GM12878 (cell line): ENCODE results near the gene STAT4. TPM values are rescaled to one million over a fixed set of nuclear protein-coding genes. Genes with fewer than 3 reads are reported as not detected.

Experiments
- ATAC-seq: fragments of 200-7000 bp; cut with Tn5 transposase; 3 replicates; pipeline ENCODE4 v1.9.1; 2020; ENCODE audit warnings: mild to moderate bottlenecking, moderate library complexity
- BruUV-seq: library from RNA; stranded (reverse); fragments of 400-500 nt; replicated peaks from 2 replicates; lab custom pipeline; 2021; lab: Mats Ljungman, UMichigan
- CTCF ChIA-PET: fragments of 300-600 bp; sonication (Branson Sonifier 250); formaldehyde crosslinking; extraction: SDS; loops from one replicate; lab custom pipeline; 2021; ENCODE audit warnings: inconsistent platforms; lab: Yijun Ruan, JAX
- POLR2A ChIA-PET: fragments of 350-600 bp; formaldehyde crosslinking; extraction: SDS; loops from one replicate; lab custom pipeline; 2021; ENCODE audit warnings: inconsistent platforms; lab: Charles Lee
- RAD21 ChIA-PET: fragments of 300-600 bp; sonication (Branson Sonifier 250); formaldehyde crosslinking; loops from one replicate; lab custom pipeline; 2023; ENCODE audit warnings: antibody characterized with exemption; ENCODE audit not compliant: unreplicated experiment; lab: Charles Lee
- SMC1A ChIA-PET: fragments of 300-600 bp; sonication (Branson Sonifier 250); formaldehyde crosslinking; loops from one replicate; lab custom pipeline; 2023; ENCODE audit not compliant: unreplicated experiment, uncharacterized antibody; lab: Charles Lee
- DNase-seq: peaks from one replicate; pipeline ENCODE4 v3.0.0-alpha.2; 2011; ENCODE audit warnings: low read depth, low spot score
- FAIRE-seq: peaks from 3 replicates; lab custom pipeline; 2011; peaks lifted over from hg19 to GRCh38; lab: Jason Lieb, UNC
- H2AFZ ChIP-seq: 2 replicates; pipeline ENCODE4 v1.6.0; 2011; ENCODE audit warnings: low read depth, low read length, control low read depth; ENCODE audit not compliant: control insufficient read depth
- H3K27ac ChIP-seq: 2 replicates; pipeline ENCODE4 v1.5.1; 2011; ENCODE audit warnings: control low read depth; ENCODE audit not compliant: control insufficient read depth, insufficient read depth
- H3K27me3 ChIP-seq, 2 experiments: replicated peaks in 1 of 2; 2 replicates each; pipeline versions ENCODE4 v1.6.0 to v1.6.1; 2011; ENCODE audit warnings: low read length in 1 of 2; ENCODE audit not compliant: control insufficient read depth in 2 of 2, insufficient read depth in 2 of 2
- H3K36me3 ChIP-seq, 2 experiments: 2 replicates each; pipeline ENCODE4 v1.5.1; 2011; ENCODE audit warnings: low read length in 1 of 2; ENCODE audit not compliant: control insufficient read depth in 2 of 2, insufficient read depth in 2 of 2
- H3K4me1 ChIP-seq: 2 replicates; pipeline ENCODE4 v1.6.1; 2011; ENCODE audit warnings: mild to moderate bottlenecking, low read length, moderate library complexity, mixed read lengths; ENCODE audit not compliant: control insufficient read depth, insufficient read depth
- H3K4me2 ChIP-seq: 2 replicates; pipeline ENCODE4 v1.6.0; 2011; ENCODE audit warnings: control low read depth; ENCODE audit not compliant: control insufficient read depth, insufficient read depth
- H3K4me3 ChIP-seq: fragments of 200-600 bp; sonication (generic); 2 replicates; pipeline ENCODE4 v1.5.1; 2016
- H3K79me2 ChIP-seq: 2 replicates; pipeline ENCODE4 v1.6.0; 2011; ENCODE audit warnings: low read length; ENCODE audit not compliant: control insufficient read depth, insufficient read depth
- H3K9ac ChIP-seq: 2 replicates; pipeline ENCODE4 v1.8.0; 2011; ENCODE audit warnings: low read length, control low read depth, mixed read lengths; ENCODE audit not compliant: control insufficient read depth, insufficient read depth
- H3K9me3 ChIP-seq: replicated peaks from 3 replicates; pipeline ENCODE4 v1.5.1; 2011; ENCODE audit warnings: mild to moderate bottlenecking, low read length; ENCODE audit not compliant: control insufficient read depth, insufficient read depth
- H4K20me1 ChIP-seq: 2 replicates; pipeline ENCODE4 v1.6.0; 2011; ENCODE audit not compliant: control insufficient read depth, insufficient read depth
- BACH1 ChIP-seq: fragments of 450-650 bp; IDR thresholded peaks from 2 replicates; pipeline ENCODE4 v1.6.1; 2017; ENCODE audit warnings: mild to moderate bottlenecking, borderline replicate concordance
- POLR2AphosphoS5 ChIP-seq: IDR thresholded peaks from 2 replicates; pipeline ENCODE4 v1.6.1; 2011; ENCODE audit warnings: mild to moderate bottlenecking, low read length, inconsistent platforms
- SPI1 ChIP-seq: IDR thresholded peaks from 2 replicates; pipeline ENCODE4 v1.6.1; 2011; ENCODE audit warnings: low read depth, mild to moderate bottlenecking, low read length, moderate library complexity, borderline replicate concordance; ENCODE audit not compliant: insufficient read depth
- TCF3 ChIP-seq: IDR thresholded peaks from 2 replicates; pipeline ENCODE4 v1.6.1; 2012; ENCODE audit warnings: low read depth, mild to moderate bottlenecking, low read length, borderline replicate concordance; ENCODE audit not compliant: insufficient read depth
- YY1 ChIP-seq: IDR thresholded peaks from 2 replicates; pipeline ENCODE4 v1.6.1; 2011; ENCODE audit warnings: low read depth, mild to moderate bottlenecking, low read length
- WGBS: methylation state at CpG from one replicate; pipeline ENCODE4 v1.1.6; 2016; ENCODE audit warnings: low lambda C conversion rate; ENCODE audit not compliant: insufficient replicate concordance, insufficient coverage; ENCODE audit errors: missing lambda C conversion rate; 5-methylcytosine and 5-hydroxymethylcytosine counted together
- in situ Hi-C: fragments of 300-500 bp; cut with MboI; formaldehyde crosslinking; loops from 9 replicates; pipeline ENCODE4 v1.14.3; 2018; ENCODE audit warnings: mixed read lengths
- intact Hi-C: fragments of 100-400 bp; cut with micrococcal nuclease; formaldehyde crosslinking; loops from one replicate; pipeline ENCODE4 v1.14.2; 2022; ENCODE audit not compliant: unreplicated experiment
- polyA plus RNA-seq, 11 experiments: library from polyadenylated mRNA; depleted of rRNA in 4 of 11; unstranded in 6 of 11; stranded (reverse) in 5 of 11; fragments of >200 nt; fragmentation: Nextera tagmentation in 4 of 11; fragmentation: Illumina TruSeq in 1 of 11; extraction: Ambion mirVana in 4 of 11; extraction: Trizol in 1 of 11; gene quantifications; 1 replicate in 1 of 11; 2 replicates in 10 of 11; pipeline versions ENCODE4 v1.2.1 to v1.2.3, GENCODE V29; 2011 to 2016; ENCODE audit warnings: inconsistent platforms in 2 of 11, missing spikeins in 2 of 11, low read depth in 1 of 11
- total RNA-seq, 4 experiments: library from RNA; depleted of rRNA in 3 of 4; stranded (reverse); fragments of >200 nt in 3 of 4; fragmentation: Illumina TruSeq in 1 of 4; extraction: Trizol in 1 of 4; gene quantifications; 2 replicates each; pipeline versions ENCODE4 v1.2.1 to v1.2.3, GENCODE V29; 2013 to 2021
- TF ChIP-seq, protein P1 (sequence below): IDR thresholded peaks from 2 replicates; pipeline ENCODE4 v1.6.1; 2012; ENCODE audit warnings: mild to moderate bottlenecking, low read depth, low read length
- TF ChIP-seq, protein P2 (sequence below): fragments of 450-650 bp; IDR thresholded peaks from 2 replicates; pipeline ENCODE4 v1.6.1; 2017; ENCODE audit warnings: borderline replicate concordance
- TF ChIP-seq, protein P3 (sequence below): fragments of 450-650 bp; formaldehyde crosslinking; IDR thresholded peaks from 2 replicates; pipeline ENCODE4 v1.5.0; 2022; ENCODE audit warnings: mild to moderate bottlenecking, missing genetic modification characterization
- TF ChIP-seq, protein P4 (sequence below): fragments of 450-650 bp; formaldehyde crosslinking; IDR thresholded peaks from 2 replicates; pipeline ENCODE4 v1.4.0; 2020; ENCODE audit warnings: mild to moderate bottlenecking, moderate library complexity

The STAT4 gene
- total and polyA plus RNA-seq, 10 of the 15 experiments (the other 5 are each of a cell fraction or from before 2014, with no cell fraction given): 3.1 to 9.3 (median 7.1) TPM

DNA sequence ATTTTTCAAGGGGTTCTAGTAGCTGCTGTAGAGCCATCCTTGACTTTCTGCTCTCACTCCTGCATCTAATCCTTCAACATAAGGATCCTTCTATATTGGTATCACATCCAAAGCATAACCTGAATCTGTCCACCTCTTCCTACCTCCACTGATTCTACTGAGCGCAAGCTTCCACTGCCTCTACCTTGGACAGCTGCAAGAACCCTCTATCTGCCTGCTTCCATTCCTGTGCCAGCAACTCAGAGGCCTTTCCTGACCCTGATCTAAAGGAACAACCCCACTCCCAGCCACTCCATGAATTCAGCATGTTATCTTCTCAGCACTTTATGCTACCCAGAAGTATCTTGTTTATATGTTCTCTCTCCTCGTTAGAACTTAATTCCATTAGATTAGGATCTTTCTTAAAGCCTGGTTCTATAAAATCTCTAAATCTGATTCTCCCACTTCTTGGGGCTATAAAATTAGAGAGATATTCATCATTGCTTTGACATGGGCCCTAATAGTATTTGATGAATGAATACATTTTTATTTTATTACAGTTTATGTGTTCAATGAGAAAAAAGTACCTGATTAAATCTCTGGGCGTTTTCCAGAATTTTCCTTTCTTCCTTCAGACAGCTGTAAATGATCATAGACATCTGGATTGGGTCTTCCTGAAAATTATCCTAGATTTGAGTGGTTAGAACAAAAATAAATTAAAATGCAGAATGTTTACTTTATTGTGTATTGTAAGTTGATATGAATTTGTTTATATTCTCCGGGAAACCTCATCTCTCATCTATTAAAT, 143.6 kb downstream of the STAT4 start:
- ChIA-PET RAD21 (interaction anchor here (1.4 kb wide), 1 partner anchor 45 kb away, joined by 3 read pairs; no protein-coding TSS in a partner anchor), POLR2A (interaction anchor here (0.8 kb wide), 1 partner anchor 23 kb away, joined by 3 read pairs; no protein-coding TSS in a partner anchor), CTCF (interaction anchor here (0.6 to 1.5 kb wide), 5 partner anchors 14 to 120 kb away, joined by 3 to 4 read pairs (median 3); no protein-coding TSS in a partner anchor), SMC1A (interaction anchor here (1.1 to 2.0 kb wide), 6 partner anchors 10 to 60 kb away, joined by 4 to 7 read pairs (median 4); no protein-coding TSS in a partner anchor)
- in situ Hi-C loops (no loop called here), intact Hi-C loops (no loop called here)
- no peak overlapping the region for H3K9ac ChIP-seq
- peaks cover 5% of the 10 kb centered on the region for H3K4me1 ChIP-seq
- peak overlapping the region; percentile 53 for H3K4me2 ChIP-seq
- no peak for FAIRE-seq
- H3K27me3 ChIP-seq: no peaks in the 10 kb centered on the region
- no TSS peak for BruUV-seq
- H4K20me1 ChIP-seq: peaks cover 22% of the 10 kb centered on the region
- H3K9me3 ChIP-seq: peaks cover 27% of the 10 kb centered on the region
- H3K79me2 ChIP-seq: peaks cover 79% of the 10 kb centered on the region
- ATAC-seq: no peak
- peaks cover 25 to 78% of the 10 kb centered on the region in 2 experiments for H3K36me3 ChIP-seq
- no peak overlapping the region for H3K27ac ChIP-seq
- H2AFZ ChIP-seq: no peak overlapping the region
- no peak for DNase-seq
- H3K4me3 ChIP-seq: no peak overlapping the region
- 93% methylated on average over 4 of the region's 4 CpGs for WGBS
- TF ChIP-seq, protein P1, sequence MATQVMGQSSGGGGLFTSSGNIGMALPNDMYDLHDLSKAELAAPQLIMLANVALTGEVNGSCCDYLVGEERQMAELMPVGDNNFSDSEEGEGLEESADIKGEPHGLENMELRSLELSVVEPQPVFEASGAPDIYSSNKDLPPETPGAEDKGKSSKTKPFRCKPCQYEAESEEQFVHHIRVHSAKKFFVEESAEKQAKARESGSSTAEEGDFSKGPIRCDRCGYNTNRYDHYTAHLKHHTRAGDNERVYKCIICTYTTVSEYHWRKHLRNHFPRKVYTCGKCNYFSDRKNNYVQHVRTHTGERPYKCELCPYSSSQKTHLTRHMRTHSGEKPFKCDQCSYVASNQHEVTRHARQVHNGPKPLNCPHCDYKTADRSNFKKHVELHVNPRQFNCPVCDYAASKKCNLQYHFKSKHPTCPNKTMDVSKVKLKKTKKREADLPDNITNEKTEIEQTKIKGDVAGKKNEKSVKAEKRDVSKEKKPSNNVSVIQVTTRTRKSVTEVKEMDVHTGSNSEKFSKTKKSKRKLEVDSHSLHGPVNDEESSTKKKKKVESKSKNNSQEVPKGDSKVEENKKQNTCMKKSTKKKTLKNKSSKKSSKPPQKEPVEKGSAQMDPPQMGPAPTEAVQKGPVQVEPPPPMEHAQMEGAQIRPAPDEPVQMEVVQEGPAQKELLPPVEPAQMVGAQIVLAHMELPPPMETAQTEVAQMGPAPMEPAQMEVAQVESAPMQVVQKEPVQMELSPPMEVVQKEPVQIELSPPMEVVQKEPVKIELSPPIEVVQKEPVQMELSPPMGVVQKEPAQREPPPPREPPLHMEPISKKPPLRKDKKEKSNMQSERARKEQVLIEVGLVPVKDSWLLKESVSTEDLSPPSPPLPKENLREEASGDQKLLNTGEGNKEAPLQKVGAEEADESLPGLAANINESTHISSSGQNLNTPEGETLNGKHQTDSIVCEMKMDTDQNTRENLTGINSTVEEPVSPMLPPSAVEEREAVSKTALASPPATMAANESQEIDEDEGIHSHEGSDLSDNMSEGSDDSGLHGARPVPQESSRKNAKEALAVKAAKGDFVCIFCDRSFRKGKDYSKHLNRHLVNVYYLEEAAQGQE: peak; percentile 42; the same call in 1 of the 2 replicates
- TF ChIP-seq, protein P2, sequence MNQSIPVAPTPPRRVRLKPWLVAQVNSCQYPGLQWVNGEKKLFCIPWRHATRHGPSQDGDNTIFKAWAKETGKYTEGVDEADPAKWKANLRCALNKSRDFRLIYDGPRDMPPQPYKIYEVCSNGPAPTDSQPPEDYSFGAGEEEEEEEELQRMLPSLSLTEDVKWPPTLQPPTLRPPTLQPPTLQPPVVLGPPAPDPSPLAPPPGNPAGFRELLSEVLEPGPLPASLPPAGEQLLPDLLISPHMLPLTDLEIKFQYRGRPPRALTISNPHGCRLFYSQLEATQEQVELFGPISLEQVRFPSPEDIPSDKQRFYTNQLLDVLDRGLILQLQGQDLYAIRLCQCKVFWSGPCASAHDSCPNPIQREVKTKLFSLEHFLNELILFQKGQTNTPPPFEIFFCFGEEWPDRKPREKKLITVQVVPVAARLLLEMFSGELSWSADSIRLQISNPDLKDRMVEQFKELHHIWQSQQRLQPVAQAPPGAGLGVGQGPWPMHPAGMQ: no peak
- TF ChIP-seq BACH1: peak; percentile 64; the same call in 1 of the 2 replicates
- TF ChIP-seq SPI1: no peak
- TF ChIP-seq POLR2AphosphoS5: peak; percentile 44
- TF ChIP-seq, protein P3, sequence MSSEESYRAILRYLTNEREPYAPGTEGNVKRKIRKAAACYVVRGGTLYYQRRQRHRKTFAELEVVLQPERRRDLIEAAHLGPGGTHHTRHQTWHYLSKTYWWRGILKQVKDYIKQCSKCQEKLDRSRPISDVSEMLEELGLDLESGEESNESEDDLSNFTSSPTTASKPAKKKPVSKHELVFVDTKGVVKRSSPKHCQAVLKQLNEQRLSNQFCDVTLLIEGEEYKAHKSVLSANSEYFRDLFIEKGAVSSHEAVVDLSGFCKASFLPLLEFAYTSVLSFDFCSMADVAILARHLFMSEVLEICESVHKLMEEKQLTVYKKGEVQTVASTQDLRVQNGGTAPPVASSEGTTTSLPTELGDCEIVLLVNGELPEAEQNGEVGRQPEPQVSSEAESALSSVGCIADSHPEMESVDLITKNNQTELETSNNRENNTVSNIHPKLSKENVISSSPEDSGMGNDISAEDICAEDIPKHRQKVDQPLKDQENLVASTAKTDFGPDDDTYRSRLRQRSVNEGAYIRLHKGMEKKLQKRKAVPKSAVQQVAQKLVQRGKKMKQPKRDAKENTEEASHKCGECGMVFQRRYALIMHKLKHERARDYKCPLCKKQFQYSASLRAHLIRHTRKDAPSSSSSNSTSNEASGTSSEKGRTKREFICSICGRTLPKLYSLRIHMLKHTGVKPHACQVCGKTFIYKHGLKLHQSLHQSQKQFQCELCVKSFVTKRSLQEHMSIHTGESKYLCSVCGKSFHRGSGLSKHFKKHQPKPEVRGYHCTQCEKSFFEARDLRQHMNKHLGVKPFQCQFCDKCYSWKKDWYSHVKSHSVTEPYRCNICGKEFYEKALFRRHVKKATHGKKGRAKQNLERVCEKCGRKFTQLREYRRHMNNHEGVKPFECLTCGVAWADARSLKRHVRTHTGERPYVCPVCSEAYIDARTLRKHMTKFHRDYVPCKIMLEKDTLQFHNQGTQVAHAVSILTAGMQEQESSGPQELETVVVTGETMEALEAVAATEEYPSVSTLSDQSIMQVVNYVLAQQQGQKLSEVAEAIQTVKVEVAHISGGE (CRISPR knock-in tag): peak; percentile 41
- TF ChIP-seq TCF3: no peak
- TF ChIP-seq, protein P4, sequence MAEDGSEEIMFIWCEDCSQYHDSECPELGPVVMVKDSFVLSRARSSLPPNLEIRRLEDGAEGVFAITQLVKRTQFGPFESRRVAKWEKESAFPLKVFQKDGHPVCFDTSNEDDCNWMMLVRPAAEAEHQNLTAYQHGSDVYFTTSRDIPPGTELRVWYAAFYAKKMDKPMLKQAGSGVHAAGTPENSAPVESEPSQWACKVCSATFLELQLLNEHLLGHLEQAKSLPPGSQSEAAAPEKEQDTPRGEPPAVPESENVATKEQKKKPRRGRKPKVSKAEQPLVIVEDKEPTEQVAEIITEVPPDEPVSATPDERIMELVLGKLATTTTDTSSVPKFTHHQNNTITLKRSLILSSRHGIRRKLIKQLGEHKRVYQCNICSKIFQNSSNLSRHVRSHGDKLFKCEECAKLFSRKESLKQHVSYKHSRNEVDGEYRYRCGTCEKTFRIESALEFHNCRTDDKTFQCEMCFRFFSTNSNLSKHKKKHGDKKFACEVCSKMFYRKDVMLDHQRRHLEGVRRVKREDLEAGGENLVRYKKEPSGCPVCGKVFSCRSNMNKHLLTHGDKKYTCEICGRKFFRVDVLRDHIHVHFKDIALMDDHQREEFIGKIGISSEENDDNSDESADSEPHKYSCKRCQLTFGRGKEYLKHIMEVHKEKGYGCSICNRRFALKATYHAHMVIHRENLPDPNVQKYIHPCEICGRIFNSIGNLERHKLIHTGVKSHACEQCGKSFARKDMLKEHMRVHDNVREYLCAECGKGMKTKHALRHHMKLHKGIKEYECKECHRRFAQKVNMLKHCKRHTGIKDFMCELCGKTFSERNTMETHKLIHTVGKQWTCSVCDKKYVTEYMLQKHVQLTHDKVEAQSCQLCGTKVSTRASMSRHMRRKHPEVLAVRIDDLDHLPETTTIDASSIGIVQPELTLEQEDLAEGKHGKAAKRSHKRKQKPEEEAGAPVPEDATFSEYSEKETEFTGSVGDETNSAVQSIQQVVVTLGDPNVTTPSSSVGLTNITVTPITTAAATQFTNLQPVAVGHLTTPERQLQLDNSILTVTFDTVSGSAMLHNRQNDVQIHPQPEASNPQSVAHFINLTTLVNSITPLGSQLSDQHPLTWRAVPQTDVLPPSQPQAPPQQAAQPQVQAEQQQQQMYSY: no peak
- no peak for TF ChIP-seq YY1
